CD4-positive, alpha-beta T cell (primary cell): Measurements from ENCODE around the gene MYO5C. TPM values are rescaled to one million over a fixed set of nuclear protein-coding genes. Genes with fewer than 3 reads are reported as not detected.

Experiments used
- ATAC-seq: fragments of 200-7000 bp; cut with Tn5 transposase; one replicate; pipeline ENCODE4 v1.10.0; 2022; ENCODE audit warnings: mild to moderate bottlenecking; ENCODE audit not compliant: poor library complexity
- CTCF ChIA-PET: fragments of 350-600 bp; sonication (Branson Sonifier 250); formaldehyde crosslinking; loops from one replicate; lab custom pipeline; 2021; ENCODE audit warnings: antibody characterized with exemption, inconsistent platforms; lab: Charles Lee
- POLR2A ChIA-PET: fragments of 350-600 bp; sonication (Branson Sonifier 250); formaldehyde crosslinking; loops from one replicate; lab custom pipeline; 2021; ENCODE audit warnings: antibody characterized with exemption, inconsistent platforms; lab: Charles Lee
- DNase-seq, 14 experiments: peaks; one replicate each; pipeline ENCODE4 v3.0.0-alpha.2; 2013 to 2020; ENCODE audit warnings: mixed read lengths in 2 of 14
- H3K27ac ChIP-seq, 2 donors: one replicate each; pipeline versions ENCODE4 v1.5.1 to v1.7.0; 2013; ENCODE audit warnings: low read length in 2 of 2, low read depth in 1 of 2, mild to moderate bottlenecking in 1 of 2
- H3K27me3 ChIP-seq, 2 experiments: 1 replicate in 1 of 2; 2 replicates in 1 of 2; pipeline versions ENCODE4 v1.6.1 to v1.7.0; 2013; ENCODE audit warnings: low read length in 2 of 2, control low read depth in 1 of 2, mild to moderate bottlenecking in 1 of 2, moderate library complexity in 1 of 2; ENCODE audit not compliant: insufficient read depth in 2 of 2, control insufficient read depth in 1 of 2
- H3K36me3 ChIP-seq: one replicate; pipeline ENCODE4 v1.6.1; 2013; ENCODE audit warnings: low read length, control low read depth; ENCODE audit not compliant: insufficient read depth
- H3K4me1 ChIP-seq: one replicate; pipeline ENCODE4 v1.6.1; 2013; ENCODE audit warnings: low read length, control low read depth; ENCODE audit not compliant: insufficient read depth
- H3K4me3 ChIP-seq: one replicate; pipeline ENCODE4 v1.5.1; 2013; ENCODE audit warnings: mild to moderate bottlenecking, low read length, moderate library complexity
- H3K9me3 ChIP-seq, 2 experiments: 1 replicate in 1 of 2; 2 replicates in 1 of 2; pipeline versions ENCODE4 v1.6.1 to v1.7.0; 2013; ENCODE audit warnings: low read length in 2 of 2, mild to moderate bottlenecking in 2 of 2, control low read depth in 1 of 2, moderate library complexity in 1 of 2; ENCODE audit not compliant: control insufficient read depth in 1 of 2, insufficient read depth in 1 of 2
- H3K27ac Mint-ChIP-seq: one replicate; pipeline ENCODE4 v1.8.0; 2020; ENCODE audit warnings: mixed read lengths
- H3K27me3 Mint-ChIP-seq: one replicate; pipeline ENCODE4 v1.8.0; 2021; ENCODE audit warnings: mixed read lengths
- H3K36me3 Mint-ChIP-seq: one replicate; pipeline ENCODE4 v1.8.0; 2021; ENCODE audit warnings: low read depth, mixed read lengths
- H3K4me1 Mint-ChIP-seq: one replicate; pipeline ENCODE4 v1.8.0; 2021; ENCODE audit warnings: low read depth, mixed read lengths
- H3K4me3 Mint-ChIP-seq: one replicate; pipeline ENCODE4 v1.8.0; 2020; ENCODE audit warnings: mild to moderate bottlenecking, mixed read lengths
- H3K9me3 Mint-ChIP-seq: one replicate; pipeline ENCODE4 v1.8.0; 2020; ENCODE audit warnings: mixed read lengths
- CTCF ChIP-seq: fragments of 200-600 bp; IDR thresholded peaks from one replicate; pipeline ENCODE4 v1.8.0; 2022; ENCODE audit warnings: antibody characterized with exemption, mild to moderate bottlenecking
- intact Hi-C, 2 experiments: fragments of 100-400 bp; cut with DNase I in 1 of 2; cut with micrococcal nuclease in 1 of 2; formaldehyde crosslinking; loops; one replicate each; pipeline versions ENCODE4 v1.15.1 to v1.9.0; 2023 to 2025; cut with DNase I, micrococcal nuclease
- total RNA-seq, 174 experiments: library from RNA in 2 of 174; stranded (reverse) in 2 of 174; gene quantifications; one replicate each; pipeline ENCODE4 v1.2.3 and lab custom pipeline; 2021 to 2026

The MYO5C gene
- total RNA-seq, 2 experiments from 2014 or later, result 0.53 to 0.93 TPM

GRCh38 chr15:52281085-52282035 lies 14.2 kb downstream of the MYO5C start:
- no peak for DNase-seq
- ChIA-PET POLR2A (no interaction called here), CTCF (no interaction called here)
- no peak overlapping the region for H3K4me3 ChIP-seq
- intact Hi-C loops, result no loop called here
- no peaks in the 10 kb centered on the region for H3K27me3 ChIP-seq
- Mint-ChIP-seq H3K9me3 (no peaks in the 10 kb centered on the region), H3K4me3 (no peak overlapping the region), H3K36me3 (no peaks in the 10 kb centered on the region), H3K27me3 (no peaks in the 10 kb centered on the region), H3K4me1 (no peaks in the 10 kb centered on the region), H3K27ac (no peak overlapping the region)
- H3K9me3 ChIP-seq, result peaks cover 0 to 7% of the 10 kb centered on the region in 2 experiments
- no peak for TF ChIP-seq CTCF
- no peaks in the 10 kb centered on the region for H3K36me3 ChIP-seq
- H3K4me1 ChIP-seq, result no peaks in the 10 kb centered on the region
- no peak overlapping the region for H3K27ac ChIP-seq
- ATAC-seq, result no peak

DNA sequence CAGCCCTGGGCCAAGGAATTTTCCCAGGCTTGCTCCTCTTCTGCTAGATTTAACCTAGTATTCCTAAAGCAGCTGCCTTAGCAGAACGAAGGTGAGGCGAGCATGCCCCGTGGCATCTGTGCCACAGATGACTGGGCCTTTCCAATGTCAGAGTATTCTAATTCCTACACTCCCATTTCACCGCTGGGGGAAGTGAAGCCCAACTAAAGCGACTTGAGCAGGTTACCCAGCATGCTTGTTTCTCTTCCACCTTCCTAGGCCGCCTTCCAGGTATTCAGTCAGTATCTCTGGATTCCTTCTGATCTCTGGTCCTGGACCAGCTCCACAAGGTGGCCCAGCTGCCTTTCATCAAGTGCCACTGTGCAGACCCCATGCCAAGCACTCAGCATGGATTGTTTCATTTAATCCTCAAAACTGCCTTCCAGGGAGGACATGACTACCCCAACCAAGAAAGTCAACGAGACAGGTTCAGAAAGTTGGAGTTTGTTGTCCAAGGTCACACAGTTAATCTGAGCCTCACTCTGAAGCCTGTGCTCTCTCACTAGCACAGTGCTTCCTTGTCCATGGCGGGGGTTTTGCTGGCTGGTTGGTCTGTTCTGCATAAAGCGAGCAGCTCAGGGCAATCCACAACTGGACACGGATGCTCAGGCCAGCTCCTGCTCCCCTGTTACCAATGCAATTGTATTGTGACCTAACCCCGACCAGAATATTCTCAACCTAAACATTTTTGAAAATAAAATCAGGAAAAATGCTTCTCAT lies 15.1 kb downstream of the MYO5C start:
- H3K27ac ChIP-seq, result no peak overlapping the region
- Mint-ChIP-seq H3K4me1 (no peaks in the 10 kb centered on the region), H3K36me3 (no peaks in the 10 kb centered on the region)

More for the DNA sequence above, 15.1 kb downstream of the MYO5C start:
- POLR2A ChIA-PET, result no interaction called here
- CTCF ChIA-PET, result no interaction called here
- DNase-seq (no peak), ATAC-seq (no peak)
- Histone ChIP-seq H3K27me3 (no peaks in the 10 kb centered on the region), H3K9me3 (peaks cover 0 to 3% of the 10 kb centered on the region in 2 experiments), H3K4me1 (no peaks in the 10 kb centered on the region), H3K36me3 (no peaks in the 10 kb centered on the region), H3K4me3 (no peak overlapping the region)
- no peak for TF ChIP-seq CTCF
- Mint-ChIP-seq H3K4me3 (no peak overlapping the region), H3K27ac (no peak overlapping the region), H3K9me3 (no peaks in the 10 kb centered on the region), H3K27me3 (no peaks in the 10 kb centered on the region)
- intact Hi-C loops, result no loop called here
